ENCODE measurements around the gene MECP2.
"Not testable (repeated sequence)": the region's sequence is repeated elsewhere in the genome, so short reads cannot be mapped to it uniquely, and the experiment has no call there.

Gene MECP2

GRCh38 chrX:154097589-154098541, at the start of gene MECP2:
Gene MECP2, minus strand, starts transcription at chrX:154097717.
- DNase-seq = peak; percentile 75 to 82

GRCh38 chrX:154144010-154144409, 46.5 kb upstream of the MECP2 start, which contains the start of gene OPN1LW:
Gene OPN1LW, plus strand, starts transcription at chrX:154144243. Its CDS starts 41 bp downstream, at chrX:154144284.
- DNase-seq = not testable (repeated sequence)

- no peak for DNase-seq
Observed at GRCh38 chrX:154142950-154143745, 45.6 kb upstream of the MECP2 start.

- no peak for DNase-seq
Observed at GRCh38 chrX:154142386-154142785, 44.9 kb upstream of the MECP2 start.

- DNase-seq = no peak
Observed at GRCh38 chrX:154140742-154141141, 43.2 kb upstream of the MECP2 start.

- DNase-seq = no peak
Observed at GRCh38 chrX:154140206-154140605, 42.7 kb upstream of the MECP2 start.

- no peak for DNase-seq
Observed at GRCh38 chrX:154138857-154139256, 41.3 kb upstream of the MECP2 start.

GRCh38 chrX:154136627-154137161, 39.2 kb upstream of the MECP2 start:
- peak; percentile 58 to 64 for DNase-seq

- DNase-seq = no peak
Observed at GRCh38 chrX:154135458-154136229, 38.1 kb upstream of the MECP2 start.

- DNase-seq = no peak
Observed at GRCh38 chrX:154132366-154132765, 34.8 kb upstream of the MECP2 start.

- no peak for DNase-seq
Observed at GRCh38 chrX:154131955-154132354, 34.4 kb upstream of the MECP2 start.

GRCh38 chrX:154126101-154126500, 28.6 kb upstream of the MECP2 start:
- DNase-seq = no peak

- DNase-seq = no peak
Observed at GRCh38 chrX:154125391-154126040, 28.0 kb upstream of the MECP2 start.

GRCh38 chrX:154123241-154124219, 26.0 kb upstream of the MECP2 start:
- peak in 1 of 2 donors; percentile 21 for DNase-seq

- DNase-seq = no peak
Observed at GRCh38 chrX:154121961-154122360, 24.4 kb upstream of the MECP2 start.

- DNase-seq = no peak
Observed at GRCh38 chrX:154121207-154121606, 23.7 kb upstream of the MECP2 start.

- no peak for DNase-seq
Observed at GRCh38 chrX:154120567-154120966, 23.1 kb upstream of the MECP2 start.

- no peak for DNase-seq
Observed at GRCh38 chrX:154117566-154117965, 20.0 kb upstream of the MECP2 start.

- DNase-seq = no peak
Observed at GRCh38 chrX:154116426-154117211, 19.1 kb upstream of the MECP2 start.

GRCh38 chrX:154115750-154116149, 18.2 kb upstream of the MECP2 start:
- no peak for DNase-seq

Data from activated CD4-positive, alpha-beta T cell treated with anti-CD3 and anti-CD28 coated beads for 4 hours (primary cell).